ENCODE results near the gene HAGHL.

DNA sequence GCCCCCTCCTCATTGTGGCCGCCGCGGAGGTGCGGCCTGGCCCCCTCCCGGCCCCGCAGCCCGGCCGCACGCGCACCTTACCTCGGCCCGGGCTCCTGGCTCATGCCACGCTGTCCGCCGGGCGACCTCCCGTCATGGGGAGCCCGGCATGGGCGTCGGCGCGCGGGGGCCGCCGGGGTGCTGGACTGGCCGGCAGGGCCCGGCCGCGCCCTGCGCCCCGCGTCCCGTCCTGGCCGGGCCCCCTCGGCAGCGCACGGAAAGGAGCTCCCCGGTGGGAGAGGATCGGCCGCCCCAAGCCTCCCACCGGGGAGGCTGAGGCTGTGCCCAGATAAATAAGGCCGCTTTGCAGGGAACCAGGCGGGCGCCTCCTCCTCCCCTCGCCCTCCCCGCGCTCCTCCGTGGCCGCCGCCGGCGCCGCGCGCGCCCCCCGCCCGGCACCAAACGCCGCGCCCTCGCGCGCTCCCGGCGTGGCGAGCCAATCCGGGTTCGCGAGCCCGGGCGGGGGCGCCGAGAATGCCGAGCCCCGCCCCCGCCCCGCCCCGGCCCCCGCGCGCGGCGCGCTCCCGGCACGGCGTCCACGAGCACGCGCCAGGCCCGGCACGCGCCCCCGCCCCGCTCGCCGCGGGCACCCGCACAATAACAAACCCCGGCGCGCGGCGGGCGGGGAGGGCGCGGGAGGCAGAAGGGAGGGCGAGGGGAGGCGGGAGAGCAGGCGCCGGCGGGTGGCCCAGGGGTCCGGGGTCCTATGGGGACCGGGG, 21.3 kb upstream of the HAGHL start, which contains the start of gene FBXL16:
- TF ChIP-seq, protein P1, sequence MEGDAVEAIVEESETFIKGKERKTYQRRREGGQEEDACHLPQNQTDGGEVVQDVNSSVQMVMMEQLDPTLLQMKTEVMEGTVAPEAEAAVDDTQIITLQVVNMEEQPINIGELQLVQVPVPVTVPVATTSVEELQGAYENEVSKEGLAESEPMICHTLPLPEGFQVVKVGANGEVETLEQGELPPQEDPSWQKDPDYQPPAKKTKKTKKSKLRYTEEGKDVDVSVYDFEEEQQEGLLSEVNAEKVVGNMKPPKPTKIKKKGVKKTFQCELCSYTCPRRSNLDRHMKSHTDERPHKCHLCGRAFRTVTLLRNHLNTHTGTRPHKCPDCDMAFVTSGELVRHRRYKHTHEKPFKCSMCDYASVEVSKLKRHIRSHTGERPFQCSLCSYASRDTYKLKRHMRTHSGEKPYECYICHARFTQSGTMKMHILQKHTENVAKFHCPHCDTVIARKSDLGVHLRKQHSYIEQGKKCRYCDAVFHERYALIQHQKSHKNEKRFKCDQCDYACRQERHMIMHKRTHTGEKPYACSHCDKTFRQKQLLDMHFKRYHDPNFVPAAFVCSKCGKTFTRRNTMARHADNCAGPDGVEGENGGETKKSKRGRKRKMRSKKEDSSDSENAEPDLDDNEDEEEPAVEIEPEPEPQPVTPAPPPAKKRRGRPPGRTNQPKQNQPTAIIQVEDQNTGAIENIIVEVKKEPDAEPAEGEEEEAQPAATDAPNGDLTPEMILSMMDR (IDR thresholded peaks at IDR 0.05 in 8 of 11, conservative IDR thresholded peaks at IDR 0.05 in 3 of 11) = no peak
- TF ChIP-seq POLR2A (IDR thresholded peaks at IDR 0.05) = no peak

Data from spleen (tissue), 7 donors.